Natural killer cell (primary cell): ENCODE results near the gene KCNC4. TPM values are rescaled to one million over a fixed set of nuclear protein-coding genes. Genes with fewer than 3 reads are reported as not detected.

ENCODE experiments used
- ATAC-seq, 3 donors: fragments of 150-1000 bp in 2 of 3; fragments of 200-7000 bp in 1 of 3; cut with Tn5 transposase; 1 replicate in 1 of 3; 2 replicates in 2 of 3; pipeline ENCODE4 v1.10.0; 2021; ENCODE audit warnings: mild to moderate bottlenecking in 2 of 3, moderate library complexity in 2 of 3
- DNase-seq, 2 donors: peaks; one replicate each; pipeline versions ENCODE4 v3.0.0 to v3.0.0-alpha.2; 2013 to 2021; ENCODE audit warnings: mixed read lengths in 1 of 2
- H3K27ac ChIP-seq: one replicate; pipeline ENCODE4 v1.5.1; 2013; ENCODE audit warnings: mild to moderate bottlenecking, low read length
- H3K27me3 ChIP-seq: one replicate; pipeline ENCODE4 v1.6.1; 2013; ENCODE audit warnings: low read length; ENCODE audit not compliant: control insufficient read depth, insufficient read depth
- H3K36me3 ChIP-seq: one replicate; pipeline ENCODE4 v1.6.1; 2013; ENCODE audit warnings: low read length; ENCODE audit not compliant: control insufficient read depth, insufficient read depth
- H3K4me1 ChIP-seq: one replicate; pipeline ENCODE4 v1.6.1; 2013; ENCODE audit warnings: low read length; ENCODE audit not compliant: control insufficient read depth, insufficient read depth
- H3K4me3 ChIP-seq: one replicate; pipeline ENCODE4 v1.5.1; 2013; ENCODE audit warnings: low read length
- H3K9me3 ChIP-seq: one replicate; pipeline ENCODE4 v1.6.1; 2013; ENCODE audit warnings: low read length; ENCODE audit not compliant: control insufficient read depth, insufficient read depth
- H3K27ac Mint-ChIP-seq, 2 donors: one replicate each; pipeline ENCODE4 v1.8.0; 2022; ENCODE audit warnings: mild to moderate bottlenecking in 2 of 2, mixed read lengths in 2 of 2, moderate library complexity in 1 of 2
- H3K27me3 Mint-ChIP-seq, 2 donors: one replicate each; pipeline ENCODE4 v1.8.0; 2022; ENCODE audit warnings: low read depth in 2 of 2, mixed read lengths in 2 of 2
- H3K36me3 Mint-ChIP-seq: one replicate; pipeline ENCODE4 v1.8.0; 2022; ENCODE audit warnings: mixed read lengths
- H3K4me1 Mint-ChIP-seq, 2 donors: one replicate each; pipeline ENCODE4 v1.8.0; 2022; ENCODE audit warnings: mixed read lengths in 2 of 2
- H3K4me3 Mint-ChIP-seq: one replicate; pipeline ENCODE4 v1.8.0; 2022; ENCODE audit warnings: mild to moderate bottlenecking, moderate library complexity, mixed read lengths
- H3K9me3 Mint-ChIP-seq, 2 donors: one replicate each; pipeline ENCODE4 v1.8.0; 2022; ENCODE audit warnings: mixed read lengths in 2 of 2
- WGBS: methylation state at CpG from one replicate; pipeline ENCODE4 v1.1.7; 2013; ENCODE audit warnings: missing lambda C conversion rate; ENCODE audit not compliant: insufficient coverage; 5-methylcytosine and 5-hydroxymethylcytosine counted together
- intact Hi-C: fragments of 100-400 bp; cut with micrococcal nuclease; formaldehyde crosslinking; loops from one replicate; pipeline ENCODE4 v1.14.2; 2022
- total RNA-seq, 4 donors: library from RNA; stranded (reverse); fragments of 120-200 nt in 1 of 4; gene quantifications; one replicate each; pipeline versions ENCODE4 v1.2.3 to v1.2.4, GENCODE V29; 2013 to 2022
- TF ChIP-seq, protein P1 (sequence below): fragments of 200-600 bp; IDR thresholded peaks from one replicate; pipeline ENCODE4 v1.8.0; 2022; ENCODE audit warnings: antibody characterized with exemption

The KCNC4 gene
- total RNA-seq, 3 donors from 2014 or later (not counting 1 experiment from before 2014, with no cell fraction given), result 2.5 to 3.9 (median 3.3) TPM

DNA sequence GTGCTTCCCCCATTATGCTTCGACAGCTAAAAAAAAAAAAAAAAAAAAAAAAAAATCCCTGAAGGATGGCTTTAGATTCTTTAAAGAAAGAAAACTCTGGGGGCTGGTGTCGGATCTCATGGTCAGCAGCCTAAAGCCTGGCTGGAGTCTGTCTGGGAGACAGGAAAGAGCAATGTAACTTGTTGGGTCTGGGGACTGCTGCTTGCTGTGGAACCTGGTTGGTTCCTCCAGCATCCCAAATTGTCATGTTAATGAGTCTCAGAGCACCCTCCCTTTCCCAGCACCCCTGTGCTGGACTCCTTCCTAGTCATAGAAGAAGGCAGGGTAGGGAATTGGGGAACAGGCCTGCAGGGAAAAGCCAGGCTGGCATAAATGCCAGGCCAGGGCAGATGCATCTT, 3.0 kb downstream of the KCNC4 start:
- WGBS, result 100% methylated on average over 1 of the region's 2 CpGs
- TF ChIP-seq, protein P1, sequence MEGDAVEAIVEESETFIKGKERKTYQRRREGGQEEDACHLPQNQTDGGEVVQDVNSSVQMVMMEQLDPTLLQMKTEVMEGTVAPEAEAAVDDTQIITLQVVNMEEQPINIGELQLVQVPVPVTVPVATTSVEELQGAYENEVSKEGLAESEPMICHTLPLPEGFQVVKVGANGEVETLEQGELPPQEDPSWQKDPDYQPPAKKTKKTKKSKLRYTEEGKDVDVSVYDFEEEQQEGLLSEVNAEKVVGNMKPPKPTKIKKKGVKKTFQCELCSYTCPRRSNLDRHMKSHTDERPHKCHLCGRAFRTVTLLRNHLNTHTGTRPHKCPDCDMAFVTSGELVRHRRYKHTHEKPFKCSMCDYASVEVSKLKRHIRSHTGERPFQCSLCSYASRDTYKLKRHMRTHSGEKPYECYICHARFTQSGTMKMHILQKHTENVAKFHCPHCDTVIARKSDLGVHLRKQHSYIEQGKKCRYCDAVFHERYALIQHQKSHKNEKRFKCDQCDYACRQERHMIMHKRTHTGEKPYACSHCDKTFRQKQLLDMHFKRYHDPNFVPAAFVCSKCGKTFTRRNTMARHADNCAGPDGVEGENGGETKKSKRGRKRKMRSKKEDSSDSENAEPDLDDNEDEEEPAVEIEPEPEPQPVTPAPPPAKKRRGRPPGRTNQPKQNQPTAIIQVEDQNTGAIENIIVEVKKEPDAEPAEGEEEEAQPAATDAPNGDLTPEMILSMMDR, result no peak
- no peak for ATAC-seq
- no peaks in the 10 kb centered on the region for H3K36me3 ChIP-seq
- Mint-ChIP-seq H3K27me3 (peaks cover 0 to 9% of the 10 kb centered on the region in 2 donors), H3K4me3 (no peak overlapping the region), H3K9me3 (no peaks in the 10 kb centered on the region), H3K27ac (no peak overlapping the region), H3K36me3 (no peaks in the 10 kb centered on the region), H3K4me1 (peaks cover 8 to 27% of the 10 kb centered on the region in 2 donors)
- H3K27ac ChIP-seq, result no peak overlapping the region
- peaks cover 5% of the 10 kb centered on the region for H3K27me3 ChIP-seq
- peaks cover 22% of the 10 kb centered on the region for H3K4me1 ChIP-seq
- intact Hi-C loops, result no loop called here
- no peaks in the 10 kb centered on the region for H3K9me3 ChIP-seq
- DNase-seq, result no peak
- H3K4me3 ChIP-seq, result no peak overlapping the region

DNA sequence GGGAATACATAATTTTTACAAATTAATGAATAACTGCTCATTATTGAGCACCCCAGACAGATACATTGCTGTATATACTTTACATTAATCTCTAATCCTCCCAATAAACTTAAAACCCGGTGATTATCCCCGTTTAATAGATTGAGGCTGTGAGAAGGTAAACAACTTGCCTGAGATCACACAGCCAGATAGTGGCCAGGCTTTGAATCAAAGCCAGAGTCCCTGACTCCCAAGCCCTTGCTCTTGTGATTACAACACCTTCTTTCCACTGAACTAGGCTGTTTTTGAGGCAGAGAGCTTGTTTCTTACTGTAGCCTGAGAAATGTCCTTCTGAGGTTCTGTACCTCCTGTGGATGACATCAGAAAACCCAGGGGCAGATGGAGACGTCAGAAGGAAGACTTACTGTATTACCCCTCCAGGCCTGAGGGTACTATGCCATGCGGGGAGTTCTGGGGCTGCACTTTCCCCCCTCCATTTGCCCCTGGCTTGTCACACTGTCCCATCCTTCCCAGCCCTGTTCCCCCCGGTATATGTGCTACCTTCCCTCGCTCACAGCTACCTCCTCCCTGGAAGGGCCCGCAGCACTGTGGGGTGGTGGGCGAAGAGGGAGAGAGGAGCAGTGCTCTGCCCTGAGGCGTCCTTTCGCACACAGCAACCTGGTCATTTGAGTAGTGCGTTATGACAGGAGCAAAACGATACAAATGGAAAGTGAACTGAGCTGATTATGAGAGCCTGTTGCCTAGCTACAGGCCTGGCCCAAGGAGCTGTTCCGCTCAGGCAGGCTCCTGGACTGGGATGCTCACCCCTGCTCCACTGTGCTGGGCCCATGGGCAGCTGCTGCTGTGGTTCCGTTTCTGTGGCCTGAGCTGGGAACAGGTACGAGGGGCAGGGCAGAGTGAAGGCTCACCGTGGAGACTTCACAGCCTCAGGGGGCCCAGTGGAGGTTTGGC, 4.6 kb downstream of the KCNC4 start:
- no peaks in the 10 kb centered on the region for H3K36me3 ChIP-seq
- H3K27me3 Mint-ChIP-seq, result peaks cover 0 to 9% of the 10 kb centered on the region in 2 donors
- DNase-seq (no peak), ATAC-seq (no peak)
- intact Hi-C loops, result no loop called here
- H3K36me3 Mint-ChIP-seq, result no peaks in the 10 kb centered on the region
- no peak overlapping the region for H3K4me3 ChIP-seq
- H3K4me1 Mint-ChIP-seq, result peaks cover under 1 to 16% of the 10 kb centered on the region in 2 donors
- peak overlapping the region; percentile 6 for H3K4me3 Mint-ChIP-seq
- no peaks in the 10 kb centered on the region for H3K9me3 Mint-ChIP-seq
- H3K9me3 ChIP-seq, result no peaks in the 10 kb centered on the region
- peaks cover 5% of the 10 kb centered on the region for H3K27me3 ChIP-seq
- peaks cover 16% of the 10 kb centered on the region for H3K4me1 ChIP-seq
- TF ChIP-seq, protein P1, result no peak
- H3K27ac Mint-ChIP-seq, result no peak overlapping the region
- no peak overlapping the region for H3K27ac ChIP-seq
- 86% methylated on average over 14 of the region's 16 CpGs for WGBS

- Mint-ChIP-seq H3K27ac (no peak overlapping the region), H3K4me1 (peaks cover 0 to 12% of the 10 kb centered on the region in 2 donors), H3K4me3 (no peak overlapping the region), H3K36me3 (no peaks in the 10 kb centered on the region), H3K27me3 (peaks cover 0 to 9% of the 10 kb centered on the region in 2 donors), H3K9me3 (no peaks in the 10 kb centered on the region)
- Histone ChIP-seq H3K4me3 (no peak overlapping the region), H3K9me3 (no peaks in the 10 kb centered on the region), H3K27ac (no peak overlapping the region), H3K27me3 (peaks cover 5% of the 10 kb centered on the region), H3K36me3 (no peaks in the 10 kb centered on the region), H3K4me1 (peaks cover 14% of the 10 kb centered on the region)
- 88% methylated on average over 7 of the region's 7 CpGs for WGBS
- DNase-seq (no peak), ATAC-seq (no peak)
- intact Hi-C loops, result no loop called here
- TF ChIP-seq, protein P1, result no peak
Measured at GRCh38 chr1:110215621-110216515, 5.8 kb downstream of the KCNC4 start.
